HepG2 (cell line): ENCODE results near the gene SPRYD3. TPM values are rescaled to one million over a fixed set of nuclear protein-coding genes. Genes with fewer than 3 reads are reported as not detected.

Experiments
- CENPBD1 ChIP-seq: sonication (generic); formaldehyde crosslinking; IDR thresholded peaks from 2 replicates; pipeline ENCODE4 v1.8.0; 2022; ENCODE audit warnings: missing genetic modification reagents, low read depth, mild to moderate bottlenecking, borderline replicate concordance
- CTCF ChIP-seq: sonication (generic); formaldehyde crosslinking; IDR thresholded peaks from 2 replicates; pipeline ENCODE4 v1.5.0; 2020; ENCODE audit warnings: mild to moderate bottlenecking, missing genetic modification reagents, moderate library complexity
- HHEX ChIP-seq: IDR thresholded peaks from 2 replicates; pipeline ENCODE4 v1.6.1; 2016; ENCODE audit warnings: control low read depth
- HNRNPH1 ChIP-seq: fragments of 200-400 bp; formaldehyde crosslinking; optimal IDR thresholded peaks from 2 replicates; pipeline ENCODE3; 2017; ENCODE audit warnings: mild to moderate bottlenecking, low read depth, low read length
- IRF1 ChIP-seq: sonication (generic); formaldehyde crosslinking; IDR thresholded peaks from 2 replicates; pipeline ENCODE4 v1.4.0; 2020; ENCODE audit warnings: low read depth, mild to moderate bottlenecking, missing genetic modification reagents
- KDM2A ChIP-seq: sonication (generic); formaldehyde crosslinking; IDR thresholded peaks from 2 replicates; pipeline ENCODE4 v1.4.0; 2020; ENCODE audit warnings: low read depth, missing genetic modification reagents, borderline replicate concordance
- MEIS2 ChIP-seq: sonication (generic); formaldehyde crosslinking; IDR thresholded peaks from 2 replicates; pipeline ENCODE4 v1.9.0; 2021; ENCODE audit warnings: mild to moderate bottlenecking, missing genetic modification reagents
- MXI1 ChIP-seq: IDR thresholded peaks from 3 replicates; pipeline ENCODE4 v1.6.1; 2012; ENCODE audit warnings: low read depth, low read length, inconsistent platforms, borderline replicate concordance
- PATZ1 ChIP-seq: sonication (generic); formaldehyde crosslinking; IDR thresholded peaks from 2 replicates; pipeline ENCODE4 v1.4.0; 2020; ENCODE audit warnings: missing genetic modification reagents
- PHF21A ChIP-seq: sonication (generic); formaldehyde crosslinking; IDR thresholded peaks from 2 replicates; pipeline ENCODE4 v1.5.0; 2020; ENCODE audit warnings: mild to moderate bottlenecking, missing genetic modification reagents
- SIX1 ChIP-seq: sonication (generic); formaldehyde crosslinking; IDR thresholded peaks from 2 replicates; pipeline ENCODE4 v1.4.0; 2020; ENCODE audit warnings: missing genetic modification reagents, borderline replicate concordance
- STAG1 ChIP-seq: sonication (generic); formaldehyde crosslinking; IDR thresholded peaks from 2 replicates; pipeline ENCODE4 v1.4.0; 2020; ENCODE audit warnings: missing genetic modification reagents
- TEAD3 ChIP-seq: optimal IDR thresholded peaks from 2 replicates; pipeline ENCODE3; 2016; ENCODE audit warnings: borderline replicate concordance
- TFAP4 ChIP-seq: sonication (generic); IDR thresholded peaks from 2 replicates; pipeline ENCODE4 v1.6.1; 2016; ENCODE audit warnings: low read depth, borderline replicate concordance
- XRCC5 ChIP-seq: fragments of 200-400 bp; formaldehyde crosslinking; optimal IDR thresholded peaks from 2 replicates; pipeline ENCODE3; 2017; ENCODE audit warnings: mild to moderate bottlenecking, low read length
- ZBTB34 ChIP-seq: sonication (generic); formaldehyde crosslinking; IDR thresholded peaks from 2 replicates; pipeline ENCODE4 v1.8.0; 2022; ENCODE audit warnings: mild to moderate bottlenecking, missing genetic modification reagents
- ZFY ChIP-seq: sonication (generic); formaldehyde crosslinking; IDR thresholded peaks from 2 replicates; pipeline ENCODE4 v1.4.0; 2020; ENCODE audit warnings: missing genetic modification reagents
- ZNF205 ChIP-seq: IDR thresholded peaks from 2 replicates; pipeline ENCODE4 v1.6.1; 2018; ENCODE audit warnings: missing biosample characterization, missing genetic modification reagents
- ZNF24 ChIP-seq: fragments of 450-650 bp; IDR thresholded peaks from 2 replicates; pipeline ENCODE4 v1.6.1; 2017; ENCODE audit warnings: antibody characterized with exemption, mild to moderate bottlenecking
- ZNF251 ChIP-seq: sonication (generic); formaldehyde crosslinking; IDR thresholded peaks from 2 replicates; pipeline ENCODE4 v1.9.0; 2021; ENCODE audit warnings: mild to moderate bottlenecking, missing genetic modification reagents
- ZNF615 ChIP-seq: sonication (generic); formaldehyde crosslinking; IDR thresholded peaks from 2 replicates; pipeline ENCODE4 v1.5.0; 2020; ENCODE audit warnings: mild to moderate bottlenecking, missing genetic modification reagents, borderline replicate concordance
- ZNF670 ChIP-seq: sonication (generic); formaldehyde crosslinking; IDR thresholded peaks from 2 replicates; pipeline ENCODE4 v1.8.0; 2022; ENCODE audit warnings: mild to moderate bottlenecking, missing genetic modification reagents, borderline replicate concordance
- ZNF768 ChIP-seq: sonication (generic); formaldehyde crosslinking; IDR thresholded peaks from 2 replicates; pipeline ENCODE4 v1.4.0; 2020; ENCODE audit warnings: missing genetic modification reagents
- polyA plus RNA-seq, 8 experiments: library from polyadenylated mRNA; depleted of rRNA in 3 of 8; stranded (reverse) in 7 of 8; unstranded in 1 of 8; fragments of >200 nt; fragmentation: Illumina TruSeq in 4 of 8; extraction: Trizol in 4 of 8; gene quantifications; 2 replicates each; pipeline versions ENCODE4 v1.2.1 to v1.2.3, GENCODE V29; 2011 to 2016; ENCODE audit warnings: low read depth in 4 of 8, missing spikeins in 1 of 8, mixed read lengths in 1 of 8; ENCODE audit not compliant: insufficient read depth in 1 of 8
- total RNA-seq, 5 experiments: library from RNA; depleted of rRNA; stranded (reverse); fragments of >200 nt; fragmentation: Illumina TruSeq; extraction: Trizol; gene quantifications; 2 replicates each; pipeline ENCODE4 v1.2.3, GENCODE V29; 2016; ENCODE audit warnings: low read depth in 1 of 5

Gene SPRYD3
- total and polyA plus RNA-seq, 2 of the 13 experiments (the other 11 are each of a cell fraction or from before 2014, with no cell fraction given) = 9.0 to 9.2 TPM

- no peak for TF ChIP-seq ZNF670 (CRISPR knock-in tag)
- peak; percentile 71 for TF ChIP-seq CTCF (CRISPR knock-in tag)
- no peak for TF ChIP-seq IRF1 (CRISPR knock-in tag)
- TF ChIP-seq ZNF251 = no peak
- TF ChIP-seq ZNF768 = peak; percentile 22; the same call in 1 of the 2 replicates
- peak; percentile 75 for TF ChIP-seq TEAD3 (CRISPR knock-in tag)
- peak; percentile 81 for TF ChIP-seq XRCC5
- TF ChIP-seq TFAP4 = peak; percentile 9; the same call in 1 of the 2 replicates
- no peak for TF ChIP-seq ZNF615
- peak; percentile 64; the same call in 1 of the 2 replicates for TF ChIP-seq PATZ1 (CRISPR knock-in tag)
- no peak for TF ChIP-seq CENPBD1 (CRISPR knock-in tag)
- TF ChIP-seq ZNF205 (CRISPR knock-in tag) = 0 out of 2 replicates have a peak, but pooled peaks have one; percentile 30
- peak; percentile 42 for TF ChIP-seq STAG1 (CRISPR knock-in tag)
- TF ChIP-seq HHEX (CRISPR knock-in tag) = no peak
- TF ChIP-seq MXI1 = peak; percentile 34; the same call in 1 of the 3 replicates
- peak; percentile 15; the same call in 1 of the 2 replicates for TF ChIP-seq MEIS2 (CRISPR knock-in tag)
- peak; percentile 54 for TF ChIP-seq PHF21A (CRISPR knock-in tag)
- no peak for TF ChIP-seq HNRNPH1
- TF ChIP-seq ZBTB34 = 0 out of 2 replicates have a peak, but pooled peaks have one; percentile 48
- 0 out of 2 replicates have a peak, but pooled peaks have one; percentile 17 for TF ChIP-seq KDM2A (CRISPR knock-in tag)
- TF ChIP-seq ZFY (CRISPR knock-in tag) = peak; percentile 70
- peak; percentile 37; the same call in 1 of the 2 replicates for TF ChIP-seq SIX1 (CRISPR knock-in tag)
- TF ChIP-seq ZNF24 = no peak
Measured at GRCh38 chr12:53048033-53048779, 31.0 kb downstream of the SPRYD3 start (continued).
